Caco-2 (cell line): ENCODE data around the gene IGSF11. TPM values are rescaled to one million over a fixed set of nuclear protein-coding genes. Genes with fewer than 3 reads are reported as not detected.

ENCODE experiments used
- BruUV-seq: library from RNA; stranded (reverse); fragments of 400-500 nt; replicated peaks from 2 replicates; lab custom pipeline; 2021; lab: Mats Ljungman, UMichigan
- CTCF ChIA-PET: fragments of 300-600 bp; sonication (Branson Sonifier 250); formaldehyde crosslinking; loops from one replicate; lab custom pipeline; 2022; ENCODE audit warnings: antibody characterized with exemption; lab: Charles Lee
- POLR2A ChIA-PET: fragments of 300-600 bp; sonication (Branson Sonifier 250); formaldehyde crosslinking; loops from one replicate; lab custom pipeline; 2022; ENCODE audit warnings: antibody characterized with exemption; lab: Charles Lee
- DNase-seq, 2 experiments: peaks; one replicate each; pipeline versions ENCODE4 v3.0.0 to v3.0.0-alpha.2; 2020 to 2022
- H3K27me3 ChIP-seq: replicated peaks from 2 replicates; pipeline ENCODE4 v1.6.0; 2011; ENCODE audit warnings: low read length; ENCODE audit not compliant: control insufficient read depth, insufficient read depth
- H3K36me3 ChIP-seq: 2 replicates; pipeline ENCODE4 v1.5.1; 2011; ENCODE audit warnings: low read length; ENCODE audit not compliant: control insufficient read depth, insufficient read depth
- H3K4me1 ChIP-seq: fragments of 250-450 bp; sonication (Bioruptor Pico); 2 replicates; pipeline ENCODE4 v1.5.1; 2020; ENCODE audit warnings: mild to moderate bottlenecking
- H3K4me3 ChIP-seq: 2 replicates; pipeline ENCODE4 v1.5.1; 2011; ENCODE audit warnings: low read depth, mild to moderate bottlenecking, control low read depth, low read length
- H3K9me3 ChIP-seq: fragments of 250-450 bp; sonication (Bioruptor Pico); 2 replicates; pipeline ENCODE4 v1.5.1; 2020; ENCODE audit warnings: mild to moderate bottlenecking, moderate library complexity
- H3K27ac Mint-ChIP-seq: one replicate; pipeline ENCODE4 v1.8.0; 2022; ENCODE audit warnings: mixed read lengths; ENCODE audit not compliant: unreplicated experiment
- H3K27me3 Mint-ChIP-seq: one replicate; pipeline ENCODE4 v1.8.0; 2022; ENCODE audit warnings: mixed read lengths; ENCODE audit not compliant: insufficient read depth, unreplicated experiment
- H3K36me3 Mint-ChIP-seq: one replicate; pipeline ENCODE4 v1.8.0; 2022; ENCODE audit warnings: mild to moderate bottlenecking, mixed read lengths; ENCODE audit not compliant: insufficient read depth, unreplicated experiment
- H3K4me1 Mint-ChIP-seq: one replicate; pipeline ENCODE4 v1.8.0; 2022; ENCODE audit warnings: low read depth, mixed read lengths; ENCODE audit not compliant: unreplicated experiment
- H3K4me3 Mint-ChIP-seq: one replicate; pipeline ENCODE4 v1.8.0; 2022; ENCODE audit warnings: mild to moderate bottlenecking, moderate library complexity, mixed read lengths; ENCODE audit not compliant: unreplicated experiment
- H3K9me3 Mint-ChIP-seq: one replicate; pipeline ENCODE4 v1.8.0; 2022; ENCODE audit warnings: mixed read lengths; ENCODE audit not compliant: unreplicated experiment
- CTCF ChIP-seq, 2 experiments: fragments of 200-600 bp in 1 of 2; IDR thresholded peaks; 1 replicate in 1 of 2; 2 replicates in 1 of 2; pipeline versions ENCODE4 v1.5.1 to v1.8.0; 2011 to 2022; ENCODE audit warnings: antibody characterized with exemption in 1 of 2, control low read depth in 1 of 2, inconsistent platforms in 1 of 2, low read depth in 1 of 2, low read length in 1 of 2, mild to moderate bottlenecking in 1 of 2, moderate library complexity in 1 of 2; ENCODE audit not compliant: insufficient read depth in 1 of 2, severe bottlenecking in 1 of 2, unreplicated experiment in 1 of 2
- intact Hi-C: fragments of 100-400 bp; cut with micrococcal nuclease; formaldehyde crosslinking; loops from one replicate; pipeline ENCODE4 v1.10.0; 2022; ENCODE audit not compliant: unreplicated experiment
- total RNA-seq: library from RNA; stranded (reverse); gene quantifications from 2 replicates; pipeline ENCODE4 v1.2.3, GENCODE V29; 2022

Gene IGSF11
- total RNA-seq, 1 experiment from 2014 or later: 0.41 TPM

- no peak overlapping the region for H3K4me3 Mint-ChIP-seq
- DNase-seq: no peak
- Histone ChIP-seq H3K27me3 (no peaks in the 10 kb centered on the region), H3K4me3 (no peak overlapping the region), H3K36me3 (no peaks in the 10 kb centered on the region), H3K4me1 (peaks cover 7% of the 10 kb centered on the region; the same call in 1 of the 2 replicates), H3K9me3 (no peaks in the 10 kb centered on the region)
- intact Hi-C loops: no loop called here
- H3K4me1 Mint-ChIP-seq: no peaks in the 10 kb centered on the region
- no peaks in the 10 kb centered on the region for H3K36me3 Mint-ChIP-seq
- ChIA-PET CTCF (no interaction called here), POLR2A (no interaction called here)
- BruUV-seq: no TSS peak
- H3K9me3 Mint-ChIP-seq: no peaks in the 10 kb centered on the region
- peaks cover under 1% of the 10 kb centered on the region for H3K27me3 Mint-ChIP-seq
- no peak overlapping the region for H3K27ac Mint-ChIP-seq
- TF ChIP-seq CTCF (IDR thresholded peaks at IDR 0.05; ENCODE audit: insufficient read depth in 1 of 2, low read depth in 1 of 2, low read length in 1 of 2, severe bottlenecking in 1 of 2, unreplicated experiment in 1 of 2): no peak
These were observed 83.6 kb downstream of the IGSF11 start for GRCh38 chr3:118951089-118951488.

- DNase-seq: no peak
- H3K36me3 ChIP-seq: no peaks in the 10 kb centered on the region
- Mint-ChIP-seq H3K4me1 (no peaks in the 10 kb centered on the region), H3K9me3 (no peaks in the 10 kb centered on the region), H3K36me3 (no peaks in the 10 kb centered on the region), H3K27me3 (no peaks in the 10 kb centered on the region), H3K4me3 (no peak overlapping the region), H3K27ac (no peak overlapping the region)
- H3K9me3 ChIP-seq: no peaks in the 10 kb centered on the region
- no peak overlapping the region for H3K4me3 ChIP-seq
- no peak for TF ChIP-seq CTCF (IDR thresholded peaks at IDR 0.05; ENCODE audit: insufficient read depth in 1 of 2, low read depth in 1 of 2, low read length in 1 of 2, severe bottlenecking in 1 of 2, unreplicated experiment in 1 of 2)
- ChIA-PET CTCF (no interaction called here), POLR2A (no interaction called here)
- no peaks in the 10 kb centered on the region for H3K27me3 ChIP-seq
- intact Hi-C loops: loop anchor here (10.0 kb wide), 1 partner anchor 86 kb away; the partner anchor contains the start of gene IGSF11
- BruUV-seq: no TSS peak
- peaks cover 7% of the 10 kb centered on the region; the same call in 1 of the 2 replicates for H3K4me1 ChIP-seq
These were observed 85.4 kb downstream of the IGSF11 start for GRCh38 chr3:118949113-118949760.

- Histone ChIP-seq H3K4me3 (no peak overlapping the region), H3K27me3 (no peaks in the 10 kb centered on the region), H3K36me3 (no peaks in the 10 kb centered on the region), H3K9me3 (no peaks in the 10 kb centered on the region), H3K4me1 (peaks cover 7% of the 10 kb centered on the region; the same call in 1 of the 2 replicates)
- H3K4me1 Mint-ChIP-seq: no peaks in the 10 kb centered on the region
- intact Hi-C loops: loop anchor here (10.0 kb wide), 1 partner anchor 87 kb away; the partner anchor contains the start of gene IGSF11
- no peak overlapping the region for H3K4me3 Mint-ChIP-seq
- POLR2A ChIA-PET: no interaction called here
- TF ChIP-seq CTCF (IDR thresholded peaks at IDR 0.05; ENCODE audit: insufficient read depth in 1 of 2, low read depth in 1 of 2, low read length in 1 of 2, severe bottlenecking in 1 of 2, unreplicated experiment in 1 of 2): no peak
- no peaks in the 10 kb centered on the region for H3K27me3 Mint-ChIP-seq
- BruUV-seq: no TSS peak
- H3K27ac Mint-ChIP-seq: no peak overlapping the region
- no peak for DNase-seq
- H3K9me3 Mint-ChIP-seq: no peaks in the 10 kb centered on the region
- CTCF ChIA-PET: no interaction called here
- H3K36me3 Mint-ChIP-seq: no peaks in the 10 kb centered on the region
These were observed 86.5 kb downstream of the IGSF11 start for GRCh38 chr3:118948146-118948545.
